Middle frontal gyrus (tissue), 1 donor: ENCODE data around the gene SLC9A8.
"Not testable (repeated sequence)": the region's sequence is repeated elsewhere in the genome, so short reads cannot be mapped to it uniquely, and the experiment has no call there.

Source experiments
- DNase-seq: peaks from one replicate; pipeline ENCODE4 v3.0.0-alpha.2; 2015; ENCODE audit warnings: low spot score; ENCODE audit errors: extremely low spot score

The SLC9A8 gene

DNA sequence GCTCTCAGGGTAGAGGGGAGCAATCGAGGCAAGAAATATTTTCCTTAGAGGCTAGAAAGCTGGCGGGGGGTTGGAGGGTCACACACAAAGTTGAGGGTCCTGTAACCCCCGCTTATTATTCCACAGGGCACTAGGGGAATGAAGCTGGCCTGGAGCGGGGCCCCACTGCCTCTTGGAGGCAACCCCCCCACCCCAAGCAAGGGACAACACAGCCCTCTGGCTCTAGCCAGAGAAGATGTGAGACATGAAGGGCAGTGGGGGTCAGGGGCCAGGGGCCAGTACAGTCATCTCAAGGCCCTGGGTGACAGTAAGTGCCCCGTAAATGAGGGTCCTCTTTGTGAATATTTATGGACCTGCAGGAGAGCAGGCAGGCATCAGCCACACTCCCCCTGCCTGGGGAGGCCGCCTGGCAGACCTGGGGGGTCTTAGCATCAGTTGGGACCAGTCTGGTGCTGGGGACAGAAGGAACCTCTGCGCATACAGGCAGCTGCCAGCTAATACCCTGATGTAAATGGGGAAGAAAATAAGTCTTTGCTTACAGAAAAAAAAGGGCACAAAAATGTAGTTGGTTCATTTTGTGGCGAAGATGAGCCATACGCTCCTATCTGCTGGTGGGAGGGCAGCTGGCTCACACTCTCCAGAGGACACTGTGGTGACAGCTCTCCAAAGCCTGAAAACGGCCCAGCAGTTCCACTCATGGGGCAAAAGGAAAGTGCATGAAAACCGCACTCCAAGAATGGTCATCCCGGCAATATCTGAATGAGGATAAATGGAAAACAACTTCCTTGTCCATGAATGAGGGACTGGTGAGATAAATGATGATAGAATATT is 80.8 kb downstream of the SLC9A8 start:
- DNase-seq = no peak

DNA sequence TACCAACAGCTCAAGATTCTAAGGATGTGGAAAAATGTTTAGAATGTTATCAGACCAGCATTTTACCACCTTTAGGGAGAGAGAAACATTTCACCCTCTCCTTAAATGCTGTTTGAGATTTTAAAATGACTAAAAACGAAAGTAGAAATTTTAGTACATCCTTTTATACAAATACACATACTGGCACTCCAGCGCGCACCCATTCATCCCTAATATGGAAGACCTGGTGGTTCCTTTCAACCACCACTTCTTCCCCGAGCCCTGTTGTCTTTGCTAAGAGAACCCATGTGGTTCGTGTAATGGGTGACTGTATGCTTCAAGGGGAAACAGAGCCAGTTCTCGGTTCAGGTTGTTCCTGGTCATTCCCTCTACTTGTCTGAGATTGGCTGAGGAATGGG is 81.4 kb downstream of the SLC9A8 start:
- no peak for DNase-seq

DNA sequence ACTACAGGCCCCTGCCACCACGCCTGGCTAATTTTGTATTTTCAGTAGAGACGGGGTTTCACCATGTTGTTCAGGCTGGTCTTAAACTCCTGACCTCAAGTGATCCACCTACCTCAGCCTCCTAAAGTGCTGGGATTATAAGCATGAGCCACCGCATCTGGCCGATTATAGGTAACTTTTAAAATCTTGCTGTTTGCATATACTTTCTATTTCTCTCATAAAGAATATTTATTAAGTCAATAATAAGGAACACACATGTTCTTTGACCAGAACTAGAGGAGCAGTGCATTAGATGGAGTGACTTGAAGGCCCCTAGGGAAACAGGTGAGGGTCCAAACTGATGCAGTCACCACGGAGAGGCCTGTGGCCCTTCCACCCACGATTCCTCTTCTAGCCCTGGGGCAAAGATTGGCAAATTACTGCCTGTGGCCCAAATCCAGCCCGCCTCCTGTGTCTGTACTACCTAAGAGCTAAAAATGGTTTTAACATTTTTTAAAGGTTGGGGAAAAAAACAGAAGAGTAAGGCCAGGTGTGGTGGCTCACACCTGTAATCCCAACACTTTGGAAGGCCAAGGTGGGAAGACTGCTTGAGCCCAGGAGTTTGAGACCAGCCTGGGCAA is 83.0 kb downstream of the SLC9A8 start:
- not testable (repeated sequence) for DNase-seq

DNA sequence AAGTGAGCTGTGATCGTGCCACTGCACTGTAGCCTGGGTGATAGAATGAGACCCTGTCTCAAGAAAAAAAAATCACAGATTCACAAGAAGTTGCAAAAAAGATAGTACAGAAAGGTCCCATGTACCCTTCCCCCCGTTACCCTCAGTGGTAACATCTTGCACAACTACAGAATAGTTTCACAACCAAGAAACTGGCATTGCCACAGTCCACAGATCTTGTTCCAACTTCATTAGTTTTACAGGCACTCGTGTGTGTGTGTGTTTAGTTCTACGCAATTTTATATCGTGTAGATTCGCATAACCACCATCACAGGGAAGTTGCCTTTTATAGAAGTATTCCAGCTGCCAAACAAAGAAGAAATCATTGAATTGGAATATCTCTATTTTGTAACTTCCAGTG is 83.6 kb downstream of the SLC9A8 start:
- DNase-seq = no peak

DNA sequence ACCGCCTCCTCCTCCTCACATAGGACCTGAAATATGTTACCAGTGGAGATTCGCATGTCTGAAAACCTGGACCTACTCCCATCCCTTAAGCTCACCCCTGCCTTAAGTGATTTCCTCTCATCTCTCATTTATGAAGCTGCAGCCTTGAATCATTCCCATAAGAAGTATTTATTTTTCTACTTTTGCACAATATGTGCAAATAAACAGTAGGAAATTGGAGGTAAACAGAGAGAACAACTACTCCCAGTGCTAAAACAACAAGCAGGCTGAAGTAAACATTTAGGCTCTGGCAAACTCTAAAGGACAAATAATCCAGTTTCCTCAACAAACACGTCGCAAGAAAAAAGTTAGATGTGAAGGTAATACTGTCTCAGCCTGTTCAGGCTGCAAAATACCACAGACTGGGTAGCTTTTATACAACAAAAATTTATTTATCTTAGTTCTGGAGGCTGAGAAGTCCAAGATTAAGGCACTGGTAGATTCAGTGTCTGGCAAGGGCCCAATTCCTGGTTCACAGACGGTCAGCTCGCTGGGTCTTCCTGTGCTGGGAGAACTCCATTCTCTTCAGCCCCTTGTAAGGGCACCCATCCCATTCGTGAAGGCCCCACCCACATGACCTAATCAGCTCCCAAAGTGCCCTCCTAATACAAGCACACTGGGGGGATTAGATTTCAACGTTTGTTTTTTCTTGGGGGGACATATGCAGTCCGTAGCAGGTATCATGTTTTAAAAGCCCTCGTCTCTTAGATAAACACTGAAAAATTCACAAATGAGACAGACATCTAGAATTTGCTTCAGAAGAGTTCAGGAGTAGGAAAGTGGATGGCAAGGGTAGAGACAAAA is 87.1 kb downstream of the SLC9A8 start:
- DNase-seq = no peak

DNA sequence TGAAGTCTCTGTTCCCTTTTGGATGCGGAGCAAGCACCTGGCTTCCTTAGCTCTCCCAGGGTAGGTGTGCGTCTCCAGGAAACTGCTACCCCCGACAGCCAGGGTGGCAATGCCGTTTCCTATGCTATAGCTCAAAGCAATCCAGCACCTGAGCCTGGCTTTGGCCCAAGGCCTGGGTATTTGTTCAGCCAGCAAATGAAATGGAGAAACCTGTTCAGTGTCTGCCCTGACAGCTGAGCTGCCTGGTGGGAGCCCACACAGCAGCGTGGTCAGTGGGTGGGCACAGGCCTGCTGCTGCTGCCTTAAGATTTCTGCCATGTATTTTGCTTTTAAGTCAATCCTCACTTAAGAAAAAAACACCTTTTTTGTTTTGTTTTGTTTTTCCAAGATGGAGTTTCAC is 89.0 kb downstream of the SLC9A8 start:
- DNase-seq = no peak

DNA sequence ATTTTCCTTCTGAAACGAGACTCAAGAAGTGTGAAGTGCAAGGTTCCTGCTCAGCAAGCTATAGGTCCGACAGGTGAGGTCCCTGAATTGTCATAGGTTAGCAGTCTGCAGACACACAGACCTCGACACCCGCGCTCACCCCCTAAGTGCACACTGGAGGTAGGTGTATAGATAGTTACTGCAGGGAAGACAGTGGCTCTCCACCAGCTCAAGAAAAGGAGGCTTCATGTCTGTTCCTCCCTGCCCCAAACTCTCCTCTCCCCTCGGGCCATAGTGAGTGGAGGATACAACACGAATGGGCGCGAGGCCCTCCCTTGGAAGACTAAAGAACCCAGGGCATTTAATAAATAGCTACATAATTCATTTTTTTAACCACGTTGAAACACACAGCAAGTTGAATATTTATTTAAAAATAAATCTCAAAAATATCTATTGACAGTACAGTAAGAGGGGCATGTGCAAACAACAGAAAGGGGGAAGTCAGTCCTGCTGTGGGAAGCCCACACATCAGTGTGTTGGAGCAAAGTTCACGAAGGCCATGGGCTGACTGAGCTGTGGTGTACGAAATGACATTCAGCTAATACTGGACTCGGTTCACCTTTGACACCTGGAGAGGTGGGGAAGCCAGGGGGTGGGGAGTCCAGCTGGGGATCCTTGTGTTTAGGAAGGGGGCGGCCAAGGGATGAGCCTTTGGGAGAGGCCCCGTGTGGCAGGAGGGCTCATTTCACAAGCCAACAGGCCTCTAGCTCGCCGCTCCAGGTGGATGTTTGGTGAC is 92.0 kb downstream of the SLC9A8 start:
- no peak for DNase-seq

DNA sequence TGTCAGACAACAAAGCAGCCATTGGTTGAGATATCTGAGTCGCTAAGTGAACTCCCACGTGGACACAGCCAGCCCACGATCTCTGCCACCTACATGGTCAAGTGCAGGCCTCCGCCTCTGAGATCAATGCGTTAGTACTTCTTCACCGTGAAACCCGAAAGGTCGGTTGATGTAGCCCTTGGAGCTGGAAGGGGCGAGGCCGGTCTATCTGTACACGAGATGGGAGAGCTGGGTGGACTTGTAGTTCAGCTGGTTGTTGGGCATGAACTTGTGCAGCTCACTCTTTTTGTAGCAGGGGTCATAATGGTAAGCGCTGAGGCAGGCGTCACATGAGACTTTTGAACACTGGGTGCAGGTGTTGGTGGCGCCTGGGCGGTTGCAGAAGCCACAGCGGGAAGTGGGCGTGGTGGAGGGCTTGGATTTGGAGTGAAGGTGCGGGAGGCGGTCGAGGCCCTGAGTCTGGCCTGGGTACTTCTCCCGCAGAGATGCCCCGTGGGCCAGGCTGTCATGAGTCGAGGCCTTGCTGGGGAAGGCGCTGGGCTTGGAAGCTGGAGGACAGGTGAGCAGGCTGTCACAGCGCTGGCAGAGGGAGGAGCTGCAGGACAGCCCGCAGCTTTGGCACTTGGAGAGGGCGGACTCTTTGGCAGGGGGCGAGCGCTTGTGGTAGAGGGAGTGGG is 92.9 kb downstream of the SLC9A8 start:
- DNase-seq = no peak

DNA sequence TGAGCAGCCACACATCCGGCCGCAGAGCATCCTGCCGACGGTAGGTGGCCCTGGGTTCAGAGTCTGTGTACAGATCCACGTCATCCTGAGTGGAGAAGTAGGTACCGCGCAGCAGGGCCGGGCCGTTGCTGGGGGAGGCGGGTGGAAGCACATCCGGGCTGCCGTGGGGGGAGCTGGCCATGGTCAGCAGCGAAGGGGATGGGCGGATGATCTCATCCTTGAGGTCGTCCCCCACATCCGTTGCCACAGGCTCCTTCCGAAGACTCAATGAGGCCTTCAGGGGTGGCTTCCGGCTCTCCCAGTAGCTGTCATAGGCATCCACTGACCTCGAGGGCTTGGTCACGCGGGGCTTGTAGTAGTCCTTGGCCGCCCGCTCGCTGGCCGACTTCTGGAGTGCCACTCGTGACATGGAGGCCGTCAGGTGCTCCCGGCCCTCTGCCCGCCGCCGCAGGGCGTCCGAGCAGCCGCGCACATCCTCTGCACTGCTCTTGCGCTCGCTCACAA is 93.5 kb downstream of the SLC9A8 start:
- no peak for DNase-seq

DNA sequence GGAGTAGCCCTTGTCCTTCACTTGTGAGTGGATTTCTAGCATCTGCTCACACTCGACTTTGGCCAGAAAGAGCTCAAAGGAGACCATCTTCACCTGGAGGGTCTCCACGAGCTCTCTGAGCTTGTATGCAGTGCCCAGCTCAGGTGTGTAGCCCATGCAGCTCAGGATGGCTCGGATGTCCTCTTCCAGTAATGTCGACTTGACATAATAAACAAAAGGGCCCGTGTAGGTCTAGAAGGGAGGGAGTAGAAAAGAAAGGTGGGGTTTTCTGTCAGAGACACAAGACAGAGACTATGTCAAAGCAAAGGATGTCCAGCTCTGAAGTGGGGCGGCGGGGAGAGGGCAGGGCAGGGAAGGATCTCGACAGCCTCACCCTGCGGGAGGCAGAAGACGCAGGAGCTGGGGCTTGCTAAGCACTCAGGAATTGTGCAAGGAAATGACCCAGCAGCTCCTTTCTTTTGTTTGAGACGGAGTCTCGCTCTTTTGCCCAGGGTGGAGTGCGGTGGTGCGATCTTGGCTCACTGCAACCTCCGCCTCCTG is 94.1 kb downstream of the SLC9A8 start:
- no peak for DNase-seq

DNA sequence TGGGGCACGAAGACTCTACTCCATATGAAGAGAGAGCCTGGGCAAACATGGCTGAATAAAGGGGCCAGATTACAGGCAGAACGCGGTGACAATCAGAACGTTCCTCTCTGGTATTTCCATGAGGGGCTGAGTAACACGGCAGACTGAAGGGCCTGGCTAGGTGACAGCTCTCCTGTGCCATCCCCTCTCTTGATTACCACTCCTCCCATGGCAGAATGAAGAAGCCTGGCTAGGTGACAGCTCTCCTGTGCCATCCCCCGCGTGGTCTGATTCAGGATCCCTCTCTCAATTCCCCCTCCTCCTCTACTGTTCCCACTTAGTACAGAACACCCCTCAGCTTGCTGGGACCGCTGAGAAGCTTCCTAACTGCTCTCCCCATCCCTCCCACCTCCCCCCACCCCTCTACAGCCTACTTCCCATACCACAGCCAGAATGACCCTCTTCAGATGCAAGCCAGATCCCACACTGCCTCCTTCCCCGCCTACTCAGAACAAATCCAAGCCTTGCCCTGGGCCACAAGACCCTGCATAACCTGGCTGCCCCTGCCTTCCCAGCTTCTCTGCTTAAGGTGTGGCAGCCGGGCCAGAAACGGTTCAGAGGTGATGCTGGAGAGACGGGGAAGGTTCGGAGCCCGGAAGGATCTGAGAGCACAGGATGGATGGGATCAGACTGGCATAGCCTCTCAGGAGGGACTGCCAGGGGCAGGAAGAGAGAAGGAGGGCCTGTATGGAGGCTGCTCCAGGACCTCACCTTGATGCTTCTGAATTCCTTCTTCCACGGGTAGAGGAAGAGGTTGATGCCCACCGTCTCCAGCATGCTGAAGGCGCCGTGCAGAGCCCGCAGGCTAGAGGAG is 95.0 kb downstream of the SLC9A8 start:
- no peak for DNase-seq

DNA sequence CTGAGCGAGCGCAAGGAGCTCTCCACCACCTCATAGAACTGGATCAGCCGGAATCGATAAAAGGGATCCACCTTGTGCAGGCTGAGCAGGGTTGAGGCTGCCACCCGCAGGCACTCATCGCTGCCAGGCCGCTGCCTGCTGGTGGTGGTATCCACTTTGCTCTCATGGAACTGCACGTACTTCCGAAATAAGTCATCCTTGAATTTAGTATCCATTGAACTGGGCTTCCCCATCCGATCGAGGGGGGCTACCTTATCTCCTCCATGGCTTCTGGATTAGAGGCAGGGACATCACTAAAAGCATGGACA is 95.6 kb downstream of the SLC9A8 start:
- no peak for DNase-seq

DNA sequence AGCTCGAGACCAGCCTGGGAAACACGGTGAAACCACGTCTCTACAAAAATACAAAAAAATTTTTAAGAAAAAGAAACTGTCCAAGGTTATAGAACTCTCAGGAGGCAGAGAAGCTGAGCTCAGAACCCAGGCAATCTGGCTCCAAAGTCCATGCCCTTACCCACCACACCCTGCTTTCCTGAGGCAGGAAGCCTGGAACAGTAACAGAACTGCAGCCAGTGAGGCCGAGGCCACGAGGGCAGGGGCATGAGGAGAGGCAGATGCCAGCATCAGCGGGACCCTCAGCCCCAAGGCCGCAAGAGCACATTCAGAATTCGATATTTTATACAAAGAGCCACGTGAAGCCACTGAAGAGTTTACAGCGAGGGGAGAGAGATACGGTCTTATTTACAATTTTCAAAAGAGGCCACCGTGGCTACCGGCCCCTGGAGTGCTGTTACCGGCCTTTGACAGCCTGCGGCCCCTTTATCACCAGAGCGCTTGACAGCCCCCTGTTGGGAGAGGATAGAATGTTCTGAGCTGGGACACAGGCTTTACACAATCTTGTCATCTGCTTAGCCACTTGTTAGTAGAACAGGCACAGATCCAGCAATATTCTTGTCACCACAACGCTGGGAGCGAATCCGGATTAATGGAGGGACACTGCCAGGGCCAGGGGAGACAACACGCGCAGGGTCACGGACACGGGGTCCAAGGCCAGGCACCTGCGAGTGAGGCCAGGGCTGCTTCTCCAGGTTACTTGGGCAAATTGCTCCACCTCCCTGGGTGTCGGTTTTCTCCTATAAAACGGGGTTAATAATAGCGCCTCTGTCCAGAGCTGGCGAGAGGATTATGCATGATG is 97.1 kb downstream of the SLC9A8 start:
- no peak for DNase-seq

DNA sequence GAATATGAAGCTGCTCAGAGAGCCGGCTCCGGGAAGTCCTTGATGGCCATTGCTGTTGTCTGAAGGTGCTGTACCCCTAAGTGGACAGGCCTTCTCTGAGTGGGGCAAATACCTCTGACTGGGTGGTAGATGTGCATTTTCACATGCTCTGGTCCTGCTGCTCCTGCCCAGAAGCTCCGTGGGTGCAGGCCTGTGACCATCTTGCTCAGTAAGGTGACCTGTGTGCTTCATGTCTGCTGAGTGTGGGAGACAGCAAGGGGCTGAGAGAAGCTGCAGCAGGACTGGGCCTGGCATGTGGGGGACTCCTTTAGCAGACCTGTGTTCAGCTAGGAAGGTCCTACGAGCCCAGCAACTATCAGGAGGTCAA is 97.7 kb downstream of the SLC9A8 start:
- DNase-seq = no peak

DNA sequence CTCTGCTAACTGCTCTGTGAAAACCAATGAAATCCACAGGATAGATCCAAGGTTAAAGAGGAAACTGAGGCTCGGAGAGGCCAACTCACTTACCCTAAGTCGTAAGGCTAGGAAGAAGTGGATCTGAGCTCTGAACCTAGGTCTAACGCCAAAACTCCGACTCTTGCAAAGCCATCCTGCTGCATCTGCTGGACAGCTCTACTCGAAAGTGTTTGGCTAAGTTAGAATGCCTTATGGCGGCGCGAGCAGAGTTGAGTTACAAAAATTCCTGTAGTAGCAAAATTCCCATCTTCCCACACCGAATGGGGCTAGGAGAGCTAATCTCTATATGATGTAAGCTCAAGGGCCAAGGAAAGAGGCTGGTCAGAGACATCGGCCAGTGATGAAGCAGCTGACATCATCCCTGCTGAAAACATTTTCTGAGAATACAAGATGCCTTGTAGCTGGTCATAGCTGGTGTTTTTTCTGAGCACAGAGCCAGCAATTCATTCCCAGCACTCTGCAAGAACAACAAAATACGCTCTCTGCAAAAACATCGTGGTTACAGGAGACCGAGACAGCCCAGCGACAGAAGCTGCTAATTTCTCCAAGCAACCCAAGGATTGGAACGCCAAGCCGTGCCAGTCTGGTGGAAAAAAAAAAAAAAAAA is 100.9 kb downstream of the SLC9A8 start:
- no peak for DNase-seq

DNA sequence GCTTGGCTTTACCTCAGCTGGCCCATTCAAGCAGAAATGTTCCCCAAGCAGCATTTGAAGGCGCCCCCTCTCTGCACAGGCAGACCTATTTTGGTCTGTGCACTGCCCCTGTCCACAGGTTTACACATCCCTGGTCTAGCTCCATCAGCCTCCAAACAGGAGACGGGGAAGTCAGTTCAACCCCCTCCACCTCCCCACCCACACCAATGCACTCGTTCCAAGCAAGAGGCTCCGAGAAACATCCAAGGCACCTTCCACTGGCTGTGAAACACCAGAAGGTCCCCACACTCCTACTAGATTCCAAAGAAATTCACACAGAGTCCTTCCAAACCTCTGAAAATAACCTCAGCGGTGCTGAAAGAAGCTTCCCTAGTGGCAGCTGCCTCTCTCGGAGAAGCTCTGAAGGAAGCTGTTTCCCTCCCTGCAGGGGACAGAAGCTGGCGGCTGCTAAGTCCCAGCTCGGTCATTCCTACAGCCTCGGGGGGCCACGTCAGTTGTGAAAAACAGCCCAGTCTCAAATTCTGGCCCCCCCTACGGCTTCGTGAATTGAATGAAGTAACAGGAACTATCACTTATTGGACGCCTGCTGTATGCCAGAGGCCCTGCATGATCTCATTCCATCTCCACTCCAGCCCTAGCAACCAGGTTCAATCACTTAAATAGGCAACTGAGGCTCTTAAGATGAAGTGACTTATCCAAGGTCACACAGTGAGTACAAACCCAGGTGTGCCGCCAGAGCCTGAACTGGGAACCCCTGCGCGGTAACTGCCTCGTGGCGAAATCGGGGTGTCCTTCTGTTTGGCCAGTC is 101.9 kb downstream of the SLC9A8 start:
- DNase-seq = no peak

DNA sequence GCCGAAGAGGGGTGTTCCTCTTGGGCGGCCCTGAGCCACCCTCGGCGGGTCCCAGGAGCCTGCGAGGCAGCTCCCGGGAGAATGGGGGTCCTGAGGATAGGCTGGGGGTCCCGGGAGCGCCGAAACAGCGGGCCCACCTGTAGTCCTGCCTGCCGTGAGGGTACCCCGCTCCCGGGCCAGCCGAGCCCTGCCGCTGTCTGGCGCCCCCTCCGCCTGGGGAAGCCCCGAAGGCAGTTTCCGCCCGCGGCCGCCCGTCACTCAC is 102.4 kb downstream of the SLC9A8 start:
- no peak for DNase-seq
